GM18517 (cell line): ENCODE results near the gene OR2T29.
"Not testable (repeated sequence)": the region's sequence is repeated elsewhere in the genome, so short reads cannot be mapped to it uniquely, and the experiment has no call there.

ENCODE experiments used
- ATAC-seq: cut with Tn5 transposase; IDR thresholded peaks from one replicate; pipeline ENCODE4 v1.9.1; 2021; ENCODE audit warnings: mild to moderate bottlenecking, moderate library complexity; ENCODE audit not compliant: unreplicated experiment

OR2T29 gene

GRCh38 chr1:248521856-248522255 is 40.7 kb downstream of the OR2T29 start:
- ATAC-seq = no peak

DNA sequence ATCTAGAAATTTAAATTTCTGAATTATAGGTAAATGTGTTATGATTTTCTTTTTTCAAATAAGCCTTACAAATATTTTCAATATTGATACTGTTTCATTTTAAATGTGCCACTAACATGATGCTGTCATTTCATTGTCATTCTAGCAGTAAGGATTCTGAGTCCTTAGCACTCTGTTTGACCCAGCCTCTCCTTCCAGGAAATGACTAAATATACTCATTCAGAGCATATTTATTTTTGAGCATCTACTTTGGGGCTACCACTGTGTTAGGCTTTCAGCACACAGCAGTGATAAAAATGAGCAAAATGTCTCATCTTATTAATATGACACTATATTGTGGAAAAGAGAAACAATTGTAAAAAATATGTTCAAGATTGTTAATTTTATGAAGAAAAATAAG is 52.4 kb downstream of the OR2T29 start:
- not testable (repeated sequence) for ATAC-seq

- not testable (repeated sequence) for ATAC-seq
These were observed 54.8 kb downstream of the OR2T29 start, which contains the start of gene OR2G6 for GRCh38 chr1:248507773-248508172. Gene OR2G6 (plus strand): TSS chr1:248508073. CDS start chr1:248521647, 13,574 bp downstream.
